Activated CD4-positive, CD25-positive, alpha-beta regulatory T cell treated with anti-CD3 and anti-CD28 coated beads, Interleukin-2, amount 50 U/mL, for 24 hours (primary cell): ENCODE results near the gene UBAP1L.
"Not testable (repeated sequence)": the region's sequence is repeated elsewhere in the genome, so short reads cannot be mapped to it uniquely, and the experiment has no call there.

ENCODE experiments used
- ATAC-seq, 2 donors: fragments of 150-1000 bp; cut with Tn5 transposase; one replicate each; pipeline ENCODE4 v1.10.0; 2021; ENCODE audit warnings: mild to moderate bottlenecking in 1 of 2, moderate library complexity in 1 of 2

Gene UBAP1L

GRCh38 chr15:65099336-65099735 lies 15.7 kb downstream of the UBAP1L start:
- no peak for ATAC-seq

DNA sequence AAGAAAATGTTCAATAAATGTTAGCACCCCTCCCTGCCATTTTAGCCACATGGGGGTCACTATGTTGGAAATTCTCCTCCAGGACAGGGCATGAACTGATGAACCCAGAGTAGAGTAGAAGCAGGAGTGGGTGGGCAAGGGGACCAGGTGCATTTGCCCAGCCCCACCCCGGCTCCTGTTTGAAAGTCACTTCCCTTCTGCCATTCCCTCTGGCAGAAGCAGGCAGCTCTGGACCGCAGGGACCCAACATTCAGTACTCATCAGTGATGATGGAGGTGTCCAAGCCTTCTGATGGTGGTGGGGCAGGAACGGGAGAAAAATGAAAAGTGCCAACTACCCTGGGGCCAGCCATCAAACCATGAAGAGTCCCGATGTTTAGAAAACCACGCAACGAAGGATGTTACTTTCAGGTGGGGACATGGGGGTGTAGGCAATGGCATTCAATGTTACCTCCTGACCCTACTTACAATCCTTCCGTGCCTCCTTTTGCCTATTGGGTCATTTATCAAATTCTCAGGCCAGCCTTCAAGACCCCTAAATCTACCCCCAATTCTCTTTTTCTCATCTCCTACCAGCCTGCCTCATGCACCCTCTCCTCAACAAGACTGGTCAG lies 17.2 kb downstream of the UBAP1L start:
- no peak for ATAC-seq

DNA sequence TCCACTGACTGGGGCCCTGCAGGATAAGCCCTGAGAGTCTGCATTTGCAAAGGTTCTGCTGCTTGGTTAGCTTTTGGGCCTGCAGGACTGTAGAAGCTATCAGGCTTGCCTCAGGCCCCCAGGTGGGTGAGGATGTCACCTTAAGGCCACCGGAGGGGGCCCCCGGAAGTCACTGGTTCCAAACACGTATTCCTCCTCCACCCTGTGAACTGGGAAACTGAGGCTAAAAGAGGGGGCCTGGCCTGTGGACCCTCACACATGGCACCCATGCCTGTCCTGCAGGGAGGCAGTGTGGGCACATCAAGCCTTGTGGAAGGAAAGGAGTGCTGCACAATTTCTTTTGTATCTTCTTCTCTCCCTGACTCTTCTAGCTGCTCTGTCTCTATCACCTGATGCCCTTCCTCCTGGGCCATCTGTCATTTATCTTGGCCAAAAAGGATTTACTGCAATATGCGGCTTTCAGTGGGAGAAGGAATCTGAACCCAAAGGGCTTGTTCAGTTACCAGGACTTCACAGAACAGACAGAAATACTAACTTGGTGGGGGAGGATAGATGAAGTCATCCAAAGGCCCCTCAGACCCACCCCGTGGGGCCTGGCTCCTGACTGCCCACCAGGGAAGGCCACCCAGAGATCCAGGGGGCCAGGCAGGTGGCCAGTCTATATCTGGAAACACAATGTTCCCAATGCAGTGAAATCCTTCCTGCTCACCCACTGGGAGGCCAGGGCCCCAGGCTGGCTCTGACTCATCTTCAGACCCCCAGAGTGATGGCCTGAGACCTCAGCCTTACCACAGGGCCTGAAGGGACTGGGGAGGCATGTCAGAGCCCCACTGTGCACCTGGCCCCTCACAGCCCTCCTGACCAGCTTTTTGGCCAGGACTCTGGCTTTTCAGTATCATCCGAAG lies 18.3 kb downstream of the UBAP1L start:
- ATAC-seq, result no peak

GRCh38 chr15:65095747-65096104 lies 19.3 kb downstream of the UBAP1L start:
- no peak for ATAC-seq

DNA sequence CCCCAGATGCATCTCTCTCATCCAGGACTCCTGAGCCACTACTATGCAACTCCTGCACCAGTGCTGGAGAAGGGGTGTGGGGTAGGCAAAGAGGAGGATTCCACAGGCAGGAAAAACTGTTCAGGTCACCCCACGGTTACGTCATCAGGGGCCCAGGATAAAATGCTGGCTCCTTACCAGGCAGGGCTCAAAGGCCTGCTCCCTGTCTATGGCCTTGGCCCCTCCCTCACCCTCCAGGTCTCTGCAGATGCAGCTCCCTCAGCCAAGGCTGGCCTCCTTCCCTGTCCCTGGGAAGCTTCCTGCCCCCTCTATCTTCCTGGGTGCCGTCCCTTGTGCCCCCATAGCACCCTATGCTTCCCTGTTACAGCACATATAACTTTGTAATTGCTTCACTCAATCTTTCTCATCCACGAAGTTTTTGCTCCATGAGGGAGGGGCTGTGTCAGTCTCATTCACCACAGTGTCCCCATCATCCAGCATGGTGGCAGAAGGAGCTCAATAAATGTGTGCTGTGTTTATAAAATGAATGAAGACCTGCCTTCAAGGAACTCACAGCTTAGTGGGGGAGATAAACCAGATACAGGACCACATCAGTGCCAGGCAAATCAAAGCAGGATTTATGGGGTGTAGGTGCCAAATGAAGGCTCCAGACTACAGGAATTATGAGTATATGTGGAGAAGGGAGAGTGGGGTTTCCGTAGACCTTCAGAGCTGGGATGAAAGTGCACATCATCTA lies 19.8 kb downstream of the UBAP1L start:
- no peak for ATAC-seq

GRCh38 chr15:65094294-65094995 lies 20.6 kb downstream of the UBAP1L start:
- no peak for ATAC-seq

- ATAC-seq, result not testable (repeated sequence)
Measured at GRCh38 chr15:65093793-65094170, 21.2 kb downstream of the UBAP1L start.

DNA sequence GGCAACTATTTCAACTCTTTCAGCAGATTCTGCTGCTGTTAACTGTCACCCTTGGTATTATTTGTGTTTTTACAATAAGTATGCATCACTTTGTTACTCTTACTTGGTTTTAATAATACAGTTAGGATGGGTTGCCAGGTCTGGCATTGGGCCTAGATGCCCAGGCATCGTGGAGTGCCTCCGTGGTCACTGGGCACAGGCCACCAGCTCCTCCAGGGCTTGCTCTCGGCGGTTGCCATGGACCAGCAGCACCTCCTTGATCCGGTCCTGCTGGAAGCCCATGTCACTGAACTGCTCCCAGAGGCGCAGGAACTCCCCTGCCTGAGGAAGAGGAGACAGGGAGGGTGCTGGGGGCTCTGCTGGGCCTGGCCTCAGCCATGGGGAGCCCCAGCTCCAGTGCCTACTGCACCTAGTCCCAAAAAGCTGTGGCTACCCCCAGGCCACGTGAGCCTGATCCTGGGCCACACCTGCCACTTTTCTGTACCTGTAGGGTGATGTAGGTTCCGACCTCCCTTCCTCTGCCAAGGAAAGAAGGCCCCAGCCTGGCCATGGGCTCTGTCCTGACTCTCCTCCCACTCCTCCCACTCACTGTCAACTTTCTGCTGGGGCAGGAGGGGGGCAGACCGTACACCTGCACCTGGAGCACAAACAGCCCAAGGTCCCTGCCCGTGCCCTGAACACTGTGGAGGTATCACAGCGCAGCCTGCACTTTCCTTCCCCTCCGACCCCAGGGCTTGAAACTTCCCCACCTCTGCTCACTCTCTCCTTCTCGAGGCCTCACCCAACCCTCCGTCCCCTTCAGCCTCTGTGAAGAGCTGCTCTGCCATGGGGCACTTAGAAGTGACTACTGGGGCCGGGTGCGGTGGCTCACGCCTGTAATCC lies 21.8 kb downstream of the UBAP1L start:
- ATAC-seq, result no peak

DNA sequence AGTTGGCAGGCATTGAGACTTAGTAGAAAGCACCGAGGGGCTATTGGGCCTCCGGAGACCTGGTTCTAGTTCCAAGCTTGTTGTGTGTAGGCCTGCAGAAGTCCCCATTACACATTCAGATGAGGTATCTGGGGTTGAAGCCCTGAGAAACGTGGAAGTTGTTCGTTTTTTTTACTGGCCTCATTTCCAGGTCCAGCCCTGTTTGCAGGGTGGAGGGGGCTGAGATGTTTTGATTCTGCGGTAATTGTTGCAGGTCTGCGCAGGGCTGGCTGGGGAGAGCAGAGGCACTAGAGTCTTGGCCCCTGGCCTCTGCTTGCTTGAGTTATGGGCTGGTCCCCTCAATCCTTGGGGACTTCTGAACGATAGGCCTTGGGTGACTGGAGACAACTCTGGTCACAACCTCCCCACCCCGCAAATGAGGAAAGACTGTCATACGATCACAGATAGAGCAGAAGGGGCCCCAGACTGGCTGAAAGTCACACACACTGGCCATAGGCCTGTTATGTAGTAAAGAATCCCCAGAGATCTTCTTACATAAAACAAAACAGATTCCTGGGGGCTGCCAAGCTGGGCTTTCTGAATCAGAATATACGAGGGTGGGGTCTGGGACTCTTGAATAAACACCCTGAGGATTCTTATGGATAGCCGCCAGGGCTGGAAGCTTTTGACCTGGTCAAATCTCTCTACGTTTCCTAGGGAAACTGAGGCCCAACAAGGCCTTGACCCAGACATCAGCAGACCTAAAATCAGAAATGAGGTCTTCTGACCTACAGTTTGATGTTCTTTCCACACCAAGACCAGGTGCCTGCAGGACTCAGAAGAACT lies 22.8 kb downstream of the UBAP1L start:
- no peak for ATAC-seq

- ATAC-seq, result no peak
Measured at GRCh38 chr15:65089206-65089824, 25.7 kb downstream of the UBAP1L start.

DNA sequence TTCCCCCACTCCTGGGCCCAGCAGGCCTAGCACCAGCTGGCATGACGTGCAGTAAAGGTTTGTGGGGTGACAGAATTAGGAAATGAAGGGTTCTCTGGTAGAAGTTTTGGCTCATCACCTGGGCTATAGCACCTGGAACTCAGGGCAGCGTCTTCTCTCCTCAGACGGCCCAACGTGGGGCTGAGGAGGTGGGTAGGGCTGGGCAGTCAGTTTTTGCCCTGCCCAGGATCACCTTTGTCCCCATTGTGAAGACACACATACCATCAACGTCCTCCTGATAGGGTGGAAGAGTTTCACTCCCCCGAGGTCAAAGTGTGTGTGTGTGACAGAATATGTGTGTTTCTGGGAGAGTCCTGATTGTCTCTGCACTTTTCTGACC lies 26.4 kb downstream of the UBAP1L start:
- no peak for ATAC-seq

DNA sequence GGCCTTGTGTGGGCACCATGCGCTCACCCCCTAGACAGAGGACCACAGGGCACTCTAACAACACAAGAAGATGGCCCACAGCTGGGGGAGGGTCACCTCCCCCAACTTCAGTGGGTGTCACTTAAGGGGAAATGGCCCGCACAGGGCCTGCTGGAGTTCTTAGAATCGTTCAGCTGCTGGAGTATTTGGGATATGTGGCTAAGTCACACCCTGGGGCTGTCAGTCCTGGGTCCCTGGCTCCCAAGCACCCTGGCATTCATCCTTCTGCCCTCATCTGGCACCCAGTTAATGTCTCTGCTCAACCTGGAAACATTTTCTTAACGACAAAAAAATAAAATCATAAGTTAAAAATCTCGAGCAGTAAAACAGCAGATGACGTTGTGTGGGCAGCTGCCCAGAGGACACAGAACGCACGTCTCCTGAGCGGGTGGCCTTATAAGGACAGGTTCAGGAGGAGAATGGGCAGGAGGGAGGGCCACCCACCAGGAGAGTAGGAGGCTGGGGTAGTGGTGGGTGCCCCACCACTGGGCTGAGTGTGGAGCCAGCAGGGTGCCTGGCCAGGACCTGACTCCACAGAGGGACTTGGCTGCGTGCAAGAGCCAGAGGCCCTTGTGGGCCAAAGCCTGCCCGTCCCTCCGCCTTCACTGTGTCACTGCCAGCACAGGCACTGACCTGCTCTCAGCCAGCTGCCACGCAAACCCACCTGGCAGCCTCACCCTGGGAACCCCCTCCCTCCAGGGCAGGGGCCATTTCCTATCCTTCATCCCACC lies 26.9 kb downstream of the UBAP1L start:
- ATAC-seq, result no peak

- ATAC-seq, result no peak
Measured at GRCh38 chr15:65087411-65087810, 27.6 kb downstream of the UBAP1L start.

- ATAC-seq, result no peak
Measured at GRCh38 chr15:65086680-65087111, 28.3 kb downstream of the UBAP1L start.

GRCh38 chr15:65085990-65086679 lies 28.9 kb downstream of the UBAP1L start:
- ATAC-seq, result no peak

DNA sequence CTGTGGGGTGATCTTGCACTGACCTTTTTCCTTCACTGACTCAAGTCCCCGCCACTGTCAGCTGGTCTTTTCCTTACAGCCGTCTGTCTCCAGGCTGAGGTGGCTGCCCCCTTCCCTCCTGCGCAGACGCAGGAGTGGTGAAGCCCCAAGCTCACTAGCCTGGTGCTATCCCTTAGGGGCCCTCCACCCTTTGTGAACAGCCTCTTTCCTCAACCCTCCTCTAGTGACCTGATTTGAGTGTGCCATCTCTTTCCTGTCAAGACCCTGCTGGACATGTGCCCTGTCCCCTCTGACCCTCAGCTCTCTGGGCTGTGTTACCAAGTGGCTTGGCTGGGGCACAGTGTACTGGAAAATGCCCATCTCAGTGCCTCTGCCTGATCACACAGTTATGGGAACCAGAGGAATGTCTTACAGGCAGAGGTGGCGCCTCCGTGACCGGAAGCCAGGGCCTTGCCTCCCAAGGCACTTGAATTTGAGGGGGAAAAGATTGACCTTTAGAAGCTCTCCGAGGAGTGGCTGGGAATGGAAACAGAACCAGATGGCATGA lies 29.7 kb downstream of the UBAP1L start:
- no peak for ATAC-seq

GRCh38 chr15:65084500-65085206 lies 30.3 kb downstream of the UBAP1L start:
- ATAC-seq, result no peak

- no peak for ATAC-seq
Measured at GRCh38 chr15:65083262-65083701, 31.7 kb downstream of the UBAP1L start.
